ENCODE data around the gene CCER1. TPM values are rescaled to one million over a fixed set of nuclear protein-coding genes. Genes with fewer than 3 reads are reported as not detected.

Gene CCER1
- total RNA-seq, 2 experiments from 2014 or later: not detected

DNA sequence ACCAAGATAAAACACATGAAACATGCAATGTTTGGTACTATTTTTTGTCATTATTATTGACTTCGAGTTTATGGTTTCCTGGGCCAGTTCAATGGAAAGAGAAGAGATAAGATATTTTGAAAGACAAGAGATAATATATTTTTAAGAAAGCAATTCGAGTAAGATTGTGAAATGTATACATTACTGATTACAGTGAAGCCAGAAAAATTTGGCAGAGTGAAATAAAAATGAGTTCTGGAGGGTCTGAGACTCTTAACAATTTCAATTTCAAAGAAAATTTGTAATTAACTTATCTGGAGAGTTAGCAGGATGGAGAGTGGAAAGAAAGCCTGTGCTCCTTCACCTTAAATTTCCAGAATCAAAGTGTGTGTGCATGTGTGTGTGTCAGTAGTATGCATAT is 17.3 kb downstream of the CCER1 start:
- Histone ChIP-seq H3K4me3 (ENCODE audit: low read length) (no peak overlapping the region), H3K36me3 (ENCODE audit: insufficient read depth, low read length) (no peaks in the 10 kb centered on the region), H3K27ac (ENCODE audit: low read depth in 1 of 2, low read length in 2 of 2) (no peak overlapping the region), H3K27me3 (ENCODE audit: control insufficient read depth in 1 of 2, insufficient read depth in 2 of 2, low read length in 2 of 2) (peaks cover 0 to 2% of the 10 kb centered on the region in 2 experiments), H3K4me1 (ENCODE audit: insufficient read depth, low read length) (no peaks in the 10 kb centered on the region), H3K9me3 (ENCODE audit: control insufficient read depth in 1 of 2, insufficient read depth in 1 of 2, low read length in 2 of 2) (no peaks in the 10 kb centered on the region)
- no peak overlapping the region for H3K27ac Mint-ChIP-seq
- peaks cover 18% of the 10 kb centered on the region for H3K27me3 Mint-ChIP-seq
- H3K4me1 Mint-ChIP-seq (ENCODE audit: low read depth): no peaks in the 10 kb centered on the region
- intact Hi-C loops (cut with DNase I, micrococcal nuclease): no loop called here
- H3K4me3 Mint-ChIP-seq: no peak overlapping the region
- ATAC-seq (ENCODE audit: poor library complexity) (no peak), DNase-seq (no peak)
- TF ChIP-seq, protein P1, sequence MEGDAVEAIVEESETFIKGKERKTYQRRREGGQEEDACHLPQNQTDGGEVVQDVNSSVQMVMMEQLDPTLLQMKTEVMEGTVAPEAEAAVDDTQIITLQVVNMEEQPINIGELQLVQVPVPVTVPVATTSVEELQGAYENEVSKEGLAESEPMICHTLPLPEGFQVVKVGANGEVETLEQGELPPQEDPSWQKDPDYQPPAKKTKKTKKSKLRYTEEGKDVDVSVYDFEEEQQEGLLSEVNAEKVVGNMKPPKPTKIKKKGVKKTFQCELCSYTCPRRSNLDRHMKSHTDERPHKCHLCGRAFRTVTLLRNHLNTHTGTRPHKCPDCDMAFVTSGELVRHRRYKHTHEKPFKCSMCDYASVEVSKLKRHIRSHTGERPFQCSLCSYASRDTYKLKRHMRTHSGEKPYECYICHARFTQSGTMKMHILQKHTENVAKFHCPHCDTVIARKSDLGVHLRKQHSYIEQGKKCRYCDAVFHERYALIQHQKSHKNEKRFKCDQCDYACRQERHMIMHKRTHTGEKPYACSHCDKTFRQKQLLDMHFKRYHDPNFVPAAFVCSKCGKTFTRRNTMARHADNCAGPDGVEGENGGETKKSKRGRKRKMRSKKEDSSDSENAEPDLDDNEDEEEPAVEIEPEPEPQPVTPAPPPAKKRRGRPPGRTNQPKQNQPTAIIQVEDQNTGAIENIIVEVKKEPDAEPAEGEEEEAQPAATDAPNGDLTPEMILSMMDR (IDR thresholded peaks at IDR 0.05): no peak
- H3K36me3 Mint-ChIP-seq (ENCODE audit: low read depth): no peaks in the 10 kb centered on the region
- no peaks in the 10 kb centered on the region for H3K9me3 Mint-ChIP-seq
- POLR2A ChIA-PET: no interaction called here
- CTCF ChIA-PET: no interaction called here

DNA sequence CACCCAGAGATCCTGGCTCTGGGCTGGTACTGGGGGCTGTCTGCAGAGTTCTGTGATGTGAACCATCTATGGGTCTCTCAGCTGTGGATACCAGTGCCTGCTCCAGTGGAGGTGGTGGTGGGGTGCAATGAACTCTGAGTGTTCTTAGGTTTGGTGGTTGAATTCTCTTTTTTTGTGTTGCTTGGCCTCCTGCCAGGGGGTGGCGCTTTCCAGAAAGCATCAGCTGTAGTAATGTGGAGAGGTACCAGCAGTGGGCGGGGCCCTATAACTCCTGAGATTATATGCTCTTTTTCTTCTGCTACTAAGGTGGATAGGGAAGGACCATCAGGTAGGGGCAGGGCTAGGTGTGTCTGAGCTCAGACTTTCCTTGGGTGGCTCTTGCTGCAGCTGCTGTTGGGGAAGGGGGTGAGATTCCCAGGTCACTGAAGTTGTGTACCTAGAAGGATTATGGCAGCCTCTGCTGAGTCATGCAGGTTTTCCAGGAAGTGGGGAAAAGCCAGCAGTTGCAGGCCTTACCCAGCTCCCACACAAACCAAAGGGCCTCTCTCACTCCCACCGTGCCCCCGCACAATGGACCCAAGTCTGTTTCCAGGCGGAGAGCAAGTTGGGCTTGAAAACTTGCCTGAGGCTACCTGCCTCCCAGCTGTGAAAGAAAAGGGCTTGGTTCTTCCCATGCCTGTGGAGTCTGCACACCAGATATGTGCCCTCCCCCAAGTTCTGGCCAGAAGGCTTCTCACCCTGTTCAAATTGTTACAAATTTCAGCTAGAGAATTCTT is 18.6 kb downstream of the CCER1 start:
- intact Hi-C loops (cut with DNase I, micrococcal nuclease): no loop called here
- CTCF ChIA-PET: no interaction called here
- Mint-ChIP-seq H3K4me1 (ENCODE audit: low read depth) (no peaks in the 10 kb centered on the region), H3K36me3 (ENCODE audit: low read depth) (no peaks in the 10 kb centered on the region), H3K4me3 (no peak overlapping the region), H3K9me3 (no peaks in the 10 kb centered on the region), H3K27me3 (peaks cover 18% of the 10 kb centered on the region), H3K27ac (no peak overlapping the region)
- TF ChIP-seq, protein P1 (IDR thresholded peaks at IDR 0.05): no peak
- no peak for DNase-seq
- no peak overlapping the region for H3K27ac ChIP-seq (ENCODE audit: low read depth in 1 of 2, low read length in 2 of 2)
- POLR2A ChIA-PET: no interaction called here
- ATAC-seq (ENCODE audit: poor library complexity): no peak
- no peaks in the 10 kb centered on the region for H3K36me3 ChIP-seq (ENCODE audit: insufficient read depth, low read length)
- peaks cover 0 to 2% of the 10 kb centered on the region in 2 experiments for H3K27me3 ChIP-seq (ENCODE audit: control insufficient read depth in 1 of 2, insufficient read depth in 2 of 2, low read length in 2 of 2)
- H3K9me3 ChIP-seq (ENCODE audit: control insufficient read depth in 1 of 2, insufficient read depth in 1 of 2, low read length in 2 of 2): no peaks in the 10 kb centered on the region
- H3K4me1 ChIP-seq (ENCODE audit: insufficient read depth, low read length): no peaks in the 10 kb centered on the region
- H3K4me3 ChIP-seq (ENCODE audit: low read length): no peak overlapping the region

DNA sequence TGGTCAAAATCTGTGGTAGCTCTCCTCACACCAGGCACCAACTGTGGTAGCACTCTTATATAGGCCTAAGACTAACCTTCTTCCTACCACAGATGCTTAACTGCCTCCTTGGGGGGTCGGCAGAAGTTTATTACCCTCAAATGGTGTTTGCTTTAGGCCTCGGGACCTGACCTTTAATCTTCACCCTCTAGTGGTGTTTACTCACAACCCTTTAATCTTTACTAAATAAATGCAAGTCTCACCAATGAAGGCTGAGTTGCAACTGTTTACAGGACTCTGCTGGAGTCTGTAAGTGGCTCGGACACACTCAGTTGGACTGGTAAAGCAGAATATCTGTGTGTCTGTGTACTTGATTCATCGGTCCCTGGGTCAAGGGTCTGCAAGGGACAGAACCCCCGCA is 29.4 kb downstream of the CCER1 start:
- intact Hi-C loops (cut with DNase I, micrococcal nuclease): no loop called here
- Mint-ChIP-seq H3K4me1 (ENCODE audit: low read depth) (no peaks in the 10 kb centered on the region), H3K27me3 (peaks cover 9% of the 10 kb centered on the region), H3K9me3 (peaks cover 5% of the 10 kb centered on the region), H3K27ac (no peak overlapping the region), H3K4me3 (no peak overlapping the region), H3K36me3 (ENCODE audit: low read depth) (no peaks in the 10 kb centered on the region)
- Histone ChIP-seq H3K27me3 (ENCODE audit: control insufficient read depth in 1 of 2, insufficient read depth in 2 of 2, low read length in 2 of 2) (no peaks in the 10 kb centered on the region), H3K27ac (ENCODE audit: low read depth in 1 of 2, low read length in 2 of 2) (no peak overlapping the region), H3K4me1 (ENCODE audit: insufficient read depth, low read length) (no peaks in the 10 kb centered on the region), H3K4me3 (ENCODE audit: low read length) (no peak overlapping the region), H3K36me3 (ENCODE audit: insufficient read depth, low read length) (no peaks in the 10 kb centered on the region), H3K9me3 (ENCODE audit: control insufficient read depth in 1 of 2, insufficient read depth in 1 of 2, low read length in 2 of 2) (no peaks in the 10 kb centered on the region)
- ChIA-PET CTCF (no interaction called here), POLR2A (no interaction called here)
- no peak for ATAC-seq (ENCODE audit: poor library complexity)
- TF ChIP-seq, protein P1 (IDR thresholded peaks at IDR 0.05): no peak
- DNase-seq: no peak

All from CD4-positive, alpha-beta T cell (primary cell).